PFSK-1 (cell line): ENCODE measurements around the gene RIMS4.

Experiments used
- POLR2AphosphoS5 ChIP-seq: IDR thresholded peaks from 2 replicates; pipeline ENCODE4 v1.6.1; 2012; ENCODE audit warnings: low read depth, mild to moderate bottlenecking, control low read depth, low read length, moderate library complexity
- TAF1 ChIP-seq: IDR thresholded peaks from 2 replicates; pipeline ENCODE4 v1.6.1; 2012; ENCODE audit warnings: low read length, control low read depth, borderline replicate concordance; ENCODE audit not compliant: insufficient read depth
- TF ChIP-seq, protein P1 (sequence below), 2 experiments: IDR thresholded peaks; 2 replicates each; pipeline versions ENCODE4 v1.6.1 to v1.8.0; 2011 to 2012; ENCODE audit warnings: low read depth in 2 of 2, low read length in 2 of 2, control low read depth in 1 of 2, inconsistent platforms in 1 of 2, mild to moderate bottlenecking in 1 of 2, moderate library complexity in 1 of 2; ENCODE audit not compliant: insufficient read depth in 1 of 2

DNA sequence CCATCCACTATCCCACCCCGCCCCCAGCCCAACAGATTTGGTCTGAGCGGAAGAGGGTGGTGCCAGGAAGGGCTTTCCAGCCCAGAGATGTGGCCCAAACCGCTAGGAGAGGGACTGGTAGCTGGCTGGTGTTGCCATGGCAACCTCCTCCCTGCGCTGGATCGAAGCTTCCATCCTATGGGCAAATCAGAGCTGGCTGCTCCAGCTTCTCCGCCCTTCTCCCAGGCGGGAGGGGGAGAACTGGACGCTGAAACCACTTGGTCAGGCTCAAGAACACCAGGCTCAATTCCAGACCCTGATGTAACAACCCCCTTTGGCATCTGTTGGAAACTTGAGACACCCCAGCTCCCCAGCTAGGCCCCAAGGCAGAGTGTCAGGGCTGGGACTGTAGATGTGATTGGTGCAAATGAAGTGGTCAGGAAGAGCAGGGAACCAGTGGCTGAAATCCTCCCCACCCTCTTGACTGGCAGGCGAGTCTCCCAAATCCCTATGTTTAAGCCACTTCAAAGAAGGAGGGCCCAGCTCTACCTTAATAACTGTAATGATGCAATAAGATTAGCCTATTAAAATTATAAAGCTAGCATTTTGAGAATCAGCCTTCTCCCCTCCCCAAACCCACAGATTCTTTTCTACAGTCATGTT is 4.2 kb downstream of the RIMS4 start:
- TF ChIP-seq TAF1 (no peak), POLR2AphosphoS5 (no peak)
- TF ChIP-seq, protein P1, sequence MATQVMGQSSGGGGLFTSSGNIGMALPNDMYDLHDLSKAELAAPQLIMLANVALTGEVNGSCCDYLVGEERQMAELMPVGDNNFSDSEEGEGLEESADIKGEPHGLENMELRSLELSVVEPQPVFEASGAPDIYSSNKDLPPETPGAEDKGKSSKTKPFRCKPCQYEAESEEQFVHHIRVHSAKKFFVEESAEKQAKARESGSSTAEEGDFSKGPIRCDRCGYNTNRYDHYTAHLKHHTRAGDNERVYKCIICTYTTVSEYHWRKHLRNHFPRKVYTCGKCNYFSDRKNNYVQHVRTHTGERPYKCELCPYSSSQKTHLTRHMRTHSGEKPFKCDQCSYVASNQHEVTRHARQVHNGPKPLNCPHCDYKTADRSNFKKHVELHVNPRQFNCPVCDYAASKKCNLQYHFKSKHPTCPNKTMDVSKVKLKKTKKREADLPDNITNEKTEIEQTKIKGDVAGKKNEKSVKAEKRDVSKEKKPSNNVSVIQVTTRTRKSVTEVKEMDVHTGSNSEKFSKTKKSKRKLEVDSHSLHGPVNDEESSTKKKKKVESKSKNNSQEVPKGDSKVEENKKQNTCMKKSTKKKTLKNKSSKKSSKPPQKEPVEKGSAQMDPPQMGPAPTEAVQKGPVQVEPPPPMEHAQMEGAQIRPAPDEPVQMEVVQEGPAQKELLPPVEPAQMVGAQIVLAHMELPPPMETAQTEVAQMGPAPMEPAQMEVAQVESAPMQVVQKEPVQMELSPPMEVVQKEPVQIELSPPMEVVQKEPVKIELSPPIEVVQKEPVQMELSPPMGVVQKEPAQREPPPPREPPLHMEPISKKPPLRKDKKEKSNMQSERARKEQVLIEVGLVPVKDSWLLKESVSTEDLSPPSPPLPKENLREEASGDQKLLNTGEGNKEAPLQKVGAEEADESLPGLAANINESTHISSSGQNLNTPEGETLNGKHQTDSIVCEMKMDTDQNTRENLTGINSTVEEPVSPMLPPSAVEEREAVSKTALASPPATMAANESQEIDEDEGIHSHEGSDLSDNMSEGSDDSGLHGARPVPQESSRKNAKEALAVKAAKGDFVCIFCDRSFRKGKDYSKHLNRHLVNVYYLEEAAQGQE (IDR thresholded peaks at IDR 0.05; ENCODE audit: insufficient read depth in 1 of 2, low read depth in 2 of 2, low read length in 2 of 2), result no peak
